Ishikawa (cell line): ENCODE results near the gene KHDC4.

Experiments
- CEBPB ChIP-seq: IDR thresholded peaks from 2 replicates; pipeline ENCODE4 v1.6.1; 2012
- CREB1 ChIP-seq: IDR thresholded peaks from 2 replicates; pipeline ENCODE4 v1.6.1; 2012; ENCODE audit warnings: low read depth
- EGR1 ChIP-seq: IDR thresholded peaks from 2 replicates; pipeline ENCODE4 v1.6.1; 2012
- EP300 ChIP-seq: IDR thresholded peaks from 2 replicates; pipeline ENCODE4 v1.6.1; 2012; ENCODE audit warnings: borderline replicate concordance
- FOXM1 ChIP-seq: IDR thresholded peaks from 2 replicates; pipeline ENCODE4 v1.6.1; 2012; ENCODE audit warnings: low read depth, borderline replicate concordance
- MAX ChIP-seq: IDR thresholded peaks from 2 replicates; pipeline ENCODE4 v1.6.1; 2012
- NFIC ChIP-seq: IDR thresholded peaks from 2 replicates; pipeline ENCODE4 v1.6.1; 2012
- RAD21 ChIP-seq: IDR thresholded peaks from 2 replicates; pipeline ENCODE4 v1.6.1; 2012; ENCODE audit warnings: low read depth
- TAF1 ChIP-seq: IDR thresholded peaks from 2 replicates; pipeline ENCODE4 v1.6.1; 2012; ENCODE audit warnings: low read depth, mild to moderate bottlenecking
- TCF12 ChIP-seq: IDR thresholded peaks from 2 replicates; pipeline ENCODE4 v1.6.1; 2012; ENCODE audit warnings: low read depth
- TEAD4 ChIP-seq: IDR thresholded peaks from 2 replicates; pipeline ENCODE4 v1.6.1; 2012
- TF ChIP-seq, protein P1 (sequence below): IDR thresholded peaks from 2 replicates; pipeline ENCODE4 v1.6.1; 2012; ENCODE audit warnings: low read depth, mild to moderate bottlenecking
- TF ChIP-seq, protein P2 (sequence below): IDR thresholded peaks from 2 replicates; pipeline ENCODE4 v1.6.1; 2012

DNA sequence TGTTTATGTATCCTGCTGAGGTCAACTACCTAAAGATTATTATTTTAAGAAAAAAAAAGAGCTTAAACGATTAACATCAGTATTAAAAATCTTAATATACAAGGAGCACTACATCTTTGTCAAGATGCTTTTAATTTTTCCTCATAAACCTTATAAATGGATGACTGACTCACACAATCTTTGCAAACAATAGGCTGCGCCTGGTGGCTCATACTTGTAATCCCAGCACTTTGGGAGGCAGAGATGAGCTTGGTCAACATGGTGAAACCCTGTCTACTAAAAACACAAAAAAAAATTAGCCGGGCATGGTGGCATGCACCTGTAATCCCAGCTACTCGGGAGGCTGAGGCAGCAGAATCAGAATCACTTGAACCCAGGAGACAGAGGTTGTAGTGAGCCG, 1.7 kb downstream of the KHDC4 start:
- TF ChIP-seq EP300 (no peak), EGR1 (no peak), CEBPB (no peak), FOXM1 (no peak), MAX (no peak), RAD21 (no peak), TAF1 (no peak), CREB1 (no peak), TCF12 (no peak), NFIC (no peak), TEAD4 (no peak)
- TF ChIP-seq, protein P1, sequence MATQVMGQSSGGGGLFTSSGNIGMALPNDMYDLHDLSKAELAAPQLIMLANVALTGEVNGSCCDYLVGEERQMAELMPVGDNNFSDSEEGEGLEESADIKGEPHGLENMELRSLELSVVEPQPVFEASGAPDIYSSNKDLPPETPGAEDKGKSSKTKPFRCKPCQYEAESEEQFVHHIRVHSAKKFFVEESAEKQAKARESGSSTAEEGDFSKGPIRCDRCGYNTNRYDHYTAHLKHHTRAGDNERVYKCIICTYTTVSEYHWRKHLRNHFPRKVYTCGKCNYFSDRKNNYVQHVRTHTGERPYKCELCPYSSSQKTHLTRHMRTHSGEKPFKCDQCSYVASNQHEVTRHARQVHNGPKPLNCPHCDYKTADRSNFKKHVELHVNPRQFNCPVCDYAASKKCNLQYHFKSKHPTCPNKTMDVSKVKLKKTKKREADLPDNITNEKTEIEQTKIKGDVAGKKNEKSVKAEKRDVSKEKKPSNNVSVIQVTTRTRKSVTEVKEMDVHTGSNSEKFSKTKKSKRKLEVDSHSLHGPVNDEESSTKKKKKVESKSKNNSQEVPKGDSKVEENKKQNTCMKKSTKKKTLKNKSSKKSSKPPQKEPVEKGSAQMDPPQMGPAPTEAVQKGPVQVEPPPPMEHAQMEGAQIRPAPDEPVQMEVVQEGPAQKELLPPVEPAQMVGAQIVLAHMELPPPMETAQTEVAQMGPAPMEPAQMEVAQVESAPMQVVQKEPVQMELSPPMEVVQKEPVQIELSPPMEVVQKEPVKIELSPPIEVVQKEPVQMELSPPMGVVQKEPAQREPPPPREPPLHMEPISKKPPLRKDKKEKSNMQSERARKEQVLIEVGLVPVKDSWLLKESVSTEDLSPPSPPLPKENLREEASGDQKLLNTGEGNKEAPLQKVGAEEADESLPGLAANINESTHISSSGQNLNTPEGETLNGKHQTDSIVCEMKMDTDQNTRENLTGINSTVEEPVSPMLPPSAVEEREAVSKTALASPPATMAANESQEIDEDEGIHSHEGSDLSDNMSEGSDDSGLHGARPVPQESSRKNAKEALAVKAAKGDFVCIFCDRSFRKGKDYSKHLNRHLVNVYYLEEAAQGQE = no peak
- TF ChIP-seq, protein P2, sequence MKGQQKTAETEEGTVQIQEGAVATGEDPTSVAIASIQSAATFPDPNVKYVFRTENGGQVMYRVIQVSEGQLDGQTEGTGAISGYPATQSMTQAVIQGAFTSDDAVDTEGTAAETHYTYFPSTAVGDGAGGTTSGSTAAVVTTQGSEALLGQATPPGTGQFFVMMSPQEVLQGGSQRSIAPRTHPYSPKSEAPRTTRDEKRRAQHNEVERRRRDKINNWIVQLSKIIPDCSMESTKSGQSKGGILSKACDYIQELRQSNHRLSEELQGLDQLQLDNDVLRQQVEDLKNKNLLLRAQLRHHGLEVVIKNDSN = no peak
